Hepatocyte (in vitro differentiated cells): ENCODE measurements around the gene RXRB. TPM values are rescaled to one million over a fixed set of nuclear protein-coding genes. Genes with fewer than 3 reads are reported as not detected.

Experiments used
- DNase-seq: peaks from one replicate; pipeline ENCODE4 v3.0.0-alpha.2; 2016; ENCODE audit warnings: low spot score
- H2AFZ ChIP-seq: fragments of 200-600 bp; sonication (generic); 2 replicates; pipeline ENCODE4 v1.6.0; 2016; ENCODE audit warnings: antibody characterized with exemption, mild to moderate bottlenecking
- H3K27ac ChIP-seq: fragments of 200-600 bp; sonication (generic); 2 replicates; pipeline ENCODE4 v1.5.1; 2016; ENCODE audit warnings: mild to moderate bottlenecking
- H3K27me3 ChIP-seq: fragments of 200-600 bp; sonication (generic); 2 replicates; pipeline ENCODE4 v1.6.1; 2016
- H3K36me3 ChIP-seq: fragments of 200-600 bp; sonication (generic); replicated peaks from 2 replicates; pipeline ENCODE4 v1.5.1; 2016; ENCODE audit warnings: low read depth; ENCODE audit not compliant: insufficient read depth
- H3K4me1 ChIP-seq: fragments of 200-600 bp; sonication (generic); 2 replicates; pipeline ENCODE4 v1.5.1; 2016; ENCODE audit warnings: mild to moderate bottlenecking, moderate library complexity; ENCODE audit not compliant: insufficient read depth
- H3K4me2 ChIP-seq: fragments of 200-600 bp; sonication (generic); 2 replicates; pipeline ENCODE4 v1.6.0; 2016
- H3K4me3 ChIP-seq: fragments of 200-600 bp; sonication (generic); 2 replicates; pipeline ENCODE4 v1.5.1; 2016; ENCODE audit warnings: mild to moderate bottlenecking
- H3K79me2 ChIP-seq: fragments of 200-600 bp; sonication (generic); 2 replicates; pipeline ENCODE4 v1.6.0; 2017; ENCODE audit warnings: mild to moderate bottlenecking
- H3K9me2 ChIP-seq: fragments of 200-600 bp; sonication (generic); replicated peaks from 2 replicates; pipeline ENCODE4 v1.6.0; 2017; ENCODE audit warnings: mild to moderate bottlenecking; ENCODE audit not compliant: insufficient read depth
- H3K9me3 ChIP-seq: fragments of 200-600 bp; sonication (generic); 2 replicates; pipeline ENCODE4 v1.5.1; 2016; ENCODE audit warnings: low read depth, mild to moderate bottlenecking
- H4K20me1 ChIP-seq: fragments of 200-600 bp; sonication (generic); 2 replicates; pipeline ENCODE4 v1.6.0; 2016; ENCODE audit warnings: mild to moderate bottlenecking; ENCODE audit not compliant: insufficient read depth, poor library complexity, severe bottlenecking
- EZH2 ChIP-seq: fragments of 200-600 bp; sonication (generic); IDR thresholded peaks from 2 replicates; pipeline ENCODE4 v1.6.1; 2016; ENCODE audit warnings: antibody characterized with exemption, mild to moderate bottlenecking, borderline replicate concordance
- EZH2phosphoT487 ChIP-seq: fragments of 200-600 bp; sonication (generic); IDR thresholded peaks from one replicate; pipeline ENCODE4 v1.6.1; 2018; ENCODE audit warnings: antibody characterized with exemption, mild to moderate bottlenecking, low read depth, moderate library complexity; ENCODE audit not compliant: unreplicated experiment, severe bottlenecking
- WGBS: methylation state at CpG from one replicate; pipeline ENCODE4 v1.1.6; 2016; ENCODE audit warnings: low lambda C conversion rate; ENCODE audit errors: missing lambda C conversion rate; 5-methylcytosine and 5-hydroxymethylcytosine counted together
- polyA plus RNA-seq: library from polyadenylated mRNA; unstranded; fragments of >200 nt; fragmentation: Nextera tagmentation; extraction: Ambion mirVana; gene quantifications from 2 replicates; pipeline ENCODE4 v1.2.1, GENCODE V29; 2016
- total RNA-seq: library from RNA; depleted of rRNA; stranded (reverse); fragments of >200 nt; gene quantifications from 2 replicates; pipeline ENCODE4 v1.2.3, GENCODE V29; 2014
- TF ChIP-seq, protein P1 (sequence below): fragments of 200-600 bp; sonication (generic); IDR thresholded peaks from 2 replicates; pipeline ENCODE4 v1.5.1; 2016; ENCODE audit warnings: antibody characterized with exemption, mild to moderate bottlenecking; ENCODE audit not compliant: poor library complexity

The RXRB gene
- total and polyA plus RNA-seq, 2 experiments from 2014 or later, result 17.0 to 24.6 TPM

DNA sequence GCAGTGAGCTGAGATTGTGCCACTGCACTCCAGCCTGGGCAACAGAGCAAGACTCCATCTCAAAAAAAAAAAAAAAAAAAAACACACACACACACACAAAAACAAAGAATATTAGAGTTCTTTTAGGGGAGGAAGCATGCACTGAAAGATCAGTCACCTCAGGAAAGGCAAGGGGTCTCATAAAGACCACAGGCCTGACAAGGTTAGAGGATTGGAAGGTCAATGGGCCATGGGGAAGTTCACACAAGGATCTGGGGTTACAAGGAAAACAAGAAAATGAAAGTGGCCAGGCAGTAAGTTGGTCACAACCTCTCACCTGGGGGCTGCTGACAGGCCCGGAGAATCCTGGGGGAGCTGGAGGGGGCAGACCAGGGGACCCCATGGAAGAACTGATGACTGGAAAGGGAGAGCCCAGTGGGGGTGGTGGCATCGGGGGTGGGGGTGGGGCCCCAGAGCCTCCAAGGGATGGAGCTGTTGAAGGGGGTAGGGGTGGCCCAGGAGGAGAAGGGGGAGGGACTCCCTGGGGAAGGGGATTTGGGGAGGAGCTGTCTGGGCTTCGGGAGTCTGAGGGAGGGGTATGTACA is 1.5 kb downstream of the RXRB start:
- H3K4me3 ChIP-seq, result peak overlapping the region; percentile 71
- H3K27ac ChIP-seq, result no peak overlapping the region
- 67% methylated on average over 1 of the region's 3 CpGs for WGBS

DNA sequence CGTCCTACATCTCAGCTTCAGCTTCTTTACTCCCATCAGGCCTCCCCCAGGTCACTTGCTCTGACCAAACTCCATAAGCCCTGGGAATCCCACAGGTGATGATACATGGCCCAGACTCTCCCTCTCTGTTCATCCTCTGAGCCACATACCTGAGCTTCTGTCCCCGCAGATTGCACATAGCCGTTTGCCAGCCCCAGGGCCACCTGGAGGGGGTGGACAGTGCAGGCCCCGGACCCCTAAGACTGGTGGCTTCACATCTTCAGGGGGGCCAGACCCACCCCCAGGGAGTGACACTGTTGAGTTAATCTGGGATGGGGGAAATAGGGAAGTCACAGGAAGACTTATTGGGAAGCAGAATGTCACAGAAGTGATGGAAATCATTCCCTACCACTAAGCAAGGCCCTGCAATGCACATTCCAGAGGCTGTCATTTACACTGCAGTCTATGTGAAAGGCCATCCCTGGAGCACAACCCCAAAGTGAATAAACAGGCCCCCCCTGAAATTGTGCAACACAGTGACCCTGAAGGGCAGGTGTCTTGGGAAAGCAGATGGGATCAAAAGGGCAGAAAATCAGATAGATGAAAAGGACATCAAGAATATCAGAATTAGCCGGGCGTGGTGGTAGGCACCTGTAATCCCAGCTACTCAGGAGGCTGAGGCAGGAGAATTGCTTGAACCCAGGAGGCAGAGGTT is 2.2 kb downstream of the RXRB start:
- no peaks in the 10 kb centered on the region for H3K9me2 ChIP-seq
- H3K9me3 ChIP-seq, result no peaks in the 10 kb centered on the region
- H3K27me3 ChIP-seq, result no peaks in the 10 kb centered on the region
- H3K36me3 ChIP-seq, result no peaks in the 10 kb centered on the region
- H3K4me1 ChIP-seq, result peaks cover 18% of the 10 kb centered on the region
- 83% methylated on average over 6 of the region's 6 CpGs for WGBS
- no peak overlapping the region for H3K27ac ChIP-seq
- H2AFZ ChIP-seq, result no peak overlapping the region
- no peak overlapping the region for H3K4me3 ChIP-seq
- TF ChIP-seq EZH2, result no peak
- TF ChIP-seq, protein P1, sequence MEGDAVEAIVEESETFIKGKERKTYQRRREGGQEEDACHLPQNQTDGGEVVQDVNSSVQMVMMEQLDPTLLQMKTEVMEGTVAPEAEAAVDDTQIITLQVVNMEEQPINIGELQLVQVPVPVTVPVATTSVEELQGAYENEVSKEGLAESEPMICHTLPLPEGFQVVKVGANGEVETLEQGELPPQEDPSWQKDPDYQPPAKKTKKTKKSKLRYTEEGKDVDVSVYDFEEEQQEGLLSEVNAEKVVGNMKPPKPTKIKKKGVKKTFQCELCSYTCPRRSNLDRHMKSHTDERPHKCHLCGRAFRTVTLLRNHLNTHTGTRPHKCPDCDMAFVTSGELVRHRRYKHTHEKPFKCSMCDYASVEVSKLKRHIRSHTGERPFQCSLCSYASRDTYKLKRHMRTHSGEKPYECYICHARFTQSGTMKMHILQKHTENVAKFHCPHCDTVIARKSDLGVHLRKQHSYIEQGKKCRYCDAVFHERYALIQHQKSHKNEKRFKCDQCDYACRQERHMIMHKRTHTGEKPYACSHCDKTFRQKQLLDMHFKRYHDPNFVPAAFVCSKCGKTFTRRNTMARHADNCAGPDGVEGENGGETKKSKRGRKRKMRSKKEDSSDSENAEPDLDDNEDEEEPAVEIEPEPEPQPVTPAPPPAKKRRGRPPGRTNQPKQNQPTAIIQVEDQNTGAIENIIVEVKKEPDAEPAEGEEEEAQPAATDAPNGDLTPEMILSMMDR, result no peak
- no peak for TF ChIP-seq EZH2phosphoT487
- peaks cover 31% of the 10 kb centered on the region for H4K20me1 ChIP-seq
- H3K79me2 ChIP-seq, result peaks cover 55% of the 10 kb centered on the region
- H3K4me2 ChIP-seq, result peak overlapping the region; percentile 96
- DNase-seq, result no peak

More for the DNA sequence above, 1.5 kb downstream of the RXRB start:
- no peak for DNase-seq
- H3K27me3 ChIP-seq, result no peaks in the 10 kb centered on the region
- H4K20me1 ChIP-seq, result peaks cover 31% of the 10 kb centered on the region
- no peak overlapping the region for H2AFZ ChIP-seq
- H3K9me3 ChIP-seq, result no peaks in the 10 kb centered on the region
- H3K4me2 ChIP-seq, result peak overlapping the region; percentile 96
- H3K9me2 ChIP-seq, result no peaks in the 10 kb centered on the region
- TF ChIP-seq EZH2phosphoT487 (no peak), EZH2 (no peak)
- TF ChIP-seq, protein P1, result no peak
- H3K79me2 ChIP-seq, result peaks cover 59% of the 10 kb centered on the region
- peaks cover 20% of the 10 kb centered on the region for H3K4me1 ChIP-seq
- H3K36me3 ChIP-seq, result no peaks in the 10 kb centered on the region

DNA sequence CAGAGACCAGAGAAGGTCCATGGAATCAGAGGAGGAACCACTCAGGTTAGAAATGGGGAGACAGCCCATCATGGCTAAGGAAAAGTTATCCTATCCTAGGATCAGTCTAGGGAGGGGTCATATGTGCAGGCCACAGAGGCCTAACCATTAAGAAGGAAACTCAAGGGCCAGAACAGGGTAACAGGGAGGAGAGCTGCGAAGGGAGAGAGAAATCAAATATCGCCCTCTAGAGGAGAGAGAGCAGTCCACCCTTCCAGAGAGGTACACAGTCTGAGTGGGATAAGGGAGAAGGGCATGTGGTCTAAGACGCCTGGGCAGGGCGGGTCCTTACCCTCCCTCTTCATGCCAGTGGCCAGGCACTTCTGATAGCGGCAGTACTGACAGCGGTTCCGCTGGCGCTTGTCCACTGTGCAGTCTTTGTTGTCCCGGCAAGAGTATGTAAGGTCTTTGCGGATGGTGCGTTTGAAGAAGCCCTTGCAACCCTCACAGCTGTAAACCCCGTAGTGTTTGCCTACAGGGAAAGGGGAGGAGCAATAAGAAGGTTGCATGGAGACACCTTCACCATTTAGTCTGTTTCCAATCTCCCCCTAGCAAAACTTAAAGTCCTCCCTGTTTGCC is 2.9 kb downstream of the RXRB start:
- Histone ChIP-seq H3K79me2 (peaks cover 47% of the 10 kb centered on the region), H3K4me1 (peaks cover 21% of the 10 kb centered on the region), H3K36me3 (no peaks in the 10 kb centered on the region), H3K9me2 (no peaks in the 10 kb centered on the region), H4K20me1 (peaks cover 31% of the 10 kb centered on the region), H2AFZ (no peak overlapping the region), H3K27ac (no peak overlapping the region), H3K27me3 (peaks cover 4% of the 10 kb centered on the region), H3K4me3 (no peak overlapping the region), H3K9me3 (no peaks in the 10 kb centered on the region), H3K4me2 (peak overlapping the region; percentile 96)
- WGBS, result 43% methylated on average over 12 of the region's 12 CpGs
- DNase-seq, result peak; percentile 84
- TF ChIP-seq EZH2phosphoT487 (no peak), EZH2 (no peak)
- TF ChIP-seq, protein P1, result peak; percentile 70
